C4-2B (cell line): ENCODE results near the gene SLCO3A1.

Source experiments
- H3K27ac ChIP-seq: fragments of 450-650 bp; 2 replicates; pipeline ENCODE4 v1.5.1; 2017
- CTCF ChIP-seq: fragments of 450-650 bp; conservative IDR thresholded peaks from 2 replicates; pipeline ENCODE4 v1.5.1; 2017; ENCODE audit warnings: mild to moderate bottlenecking
- ZFX ChIP-seq: fragments of 450-650 bp; IDR thresholded peaks from 2 replicates; pipeline ENCODE4 v1.6.1; 2017

SLCO3A1 gene

DNA sequence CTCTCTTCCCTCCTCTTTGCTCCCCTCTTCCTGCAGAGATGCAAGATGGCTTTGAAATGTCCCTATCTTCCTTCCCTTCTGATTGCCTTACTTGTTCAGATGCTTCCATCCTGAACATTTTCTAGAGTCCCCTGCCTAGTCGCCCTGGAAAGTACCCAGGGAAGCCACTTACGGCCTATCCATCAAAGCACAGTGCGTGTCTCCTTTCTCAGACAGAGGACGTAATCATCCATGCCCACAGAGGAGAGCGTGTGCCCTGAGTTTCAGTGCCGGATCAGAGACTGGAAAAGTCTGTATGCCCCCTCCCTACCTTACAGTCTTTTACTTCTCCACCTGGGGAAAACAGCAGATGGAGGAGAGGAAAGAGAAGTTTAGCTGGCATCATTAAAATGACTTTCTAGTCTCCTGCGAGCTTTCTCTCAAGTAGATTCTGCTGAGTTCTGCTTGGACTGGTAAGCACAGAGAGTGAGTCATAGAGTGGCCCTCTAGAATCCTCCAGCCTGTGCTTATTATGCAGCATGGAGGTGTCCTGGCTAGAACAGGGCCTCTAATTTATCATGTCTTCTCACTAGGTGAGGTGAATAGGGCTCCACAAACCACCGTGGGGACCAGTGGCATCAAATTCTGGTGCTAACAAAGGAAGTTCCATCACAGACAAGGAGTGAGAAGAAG, 114.6 kb downstream of the SLCO3A1 start:
- no peak overlapping the region for H3K27ac ChIP-seq
- TF ChIP-seq ZFX (no peak), CTCF (no peak)

GRCh38 chr15:91968610-91969009, 115.1 kb downstream of the SLCO3A1 start:
- TF ChIP-seq ZFX = no peak
- TF ChIP-seq CTCF = no peak; the same call in 1 of the 2 replicates
- no peak overlapping the region for H3K27ac ChIP-seq

GRCh38 chr15:91970142-91970541, 116.6 kb downstream of the SLCO3A1 start:
- no peak overlapping the region for H3K27ac ChIP-seq

DNA sequence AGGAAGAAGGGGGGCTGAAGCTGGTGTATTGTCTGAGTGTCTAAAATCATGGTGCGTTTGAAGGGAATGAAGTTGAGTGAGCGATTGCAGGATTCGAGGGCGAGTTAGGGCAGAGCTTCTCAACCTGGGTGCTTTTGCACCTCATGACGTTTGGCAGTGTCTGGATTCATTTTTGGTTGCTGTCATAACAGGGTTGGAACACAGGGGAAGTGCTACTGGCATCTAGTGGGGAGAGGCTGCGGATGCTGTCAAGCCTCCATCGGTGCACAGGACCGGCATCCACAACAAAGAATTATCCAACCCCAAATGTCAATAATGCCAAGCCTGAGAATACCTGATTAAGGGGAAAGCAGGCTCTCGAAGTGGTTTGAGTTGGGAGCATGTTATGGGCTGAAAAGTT, 120.0 kb downstream of the SLCO3A1 start:
- H3K27ac ChIP-seq = no peak overlapping the region
- TF ChIP-seq CTCF = no peak
- no peak for TF ChIP-seq ZFX

More at GRCh38 chr15:91970142-91970541, 116.6 kb downstream of the SLCO3A1 start:
- TF ChIP-seq ZFX (no peak), CTCF (no peak)

DNA sequence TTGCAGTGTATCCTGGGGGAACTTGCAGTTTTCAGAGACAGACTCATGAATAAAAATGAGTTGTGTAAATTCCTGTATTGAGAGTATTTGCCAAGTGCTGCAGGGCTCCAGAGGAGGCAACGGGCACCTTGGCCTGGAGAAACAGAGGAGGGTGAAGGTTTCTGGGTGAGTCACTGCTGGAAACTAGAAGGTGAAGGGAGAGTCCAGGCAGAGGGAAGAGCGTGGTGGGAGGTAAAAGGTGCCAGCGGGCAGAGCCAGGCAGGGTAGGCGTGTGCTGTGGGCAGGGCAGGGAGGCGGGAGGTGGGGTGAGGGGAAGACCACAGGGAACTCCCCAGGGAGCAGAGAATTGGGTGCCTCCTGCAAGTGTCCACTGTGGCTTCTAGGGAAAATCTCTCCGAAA, 120.8 kb downstream of the SLCO3A1 start:
- no peak for TF ChIP-seq ZFX
- no peak for TF ChIP-seq CTCF
- H3K27ac ChIP-seq = no peak overlapping the region

GRCh38 chr15:91975241-91975978, 121.9 kb downstream of the SLCO3A1 start:
- no peak overlapping the region for H3K27ac ChIP-seq
- no peak for TF ChIP-seq CTCF
- no peak for TF ChIP-seq ZFX

DNA sequence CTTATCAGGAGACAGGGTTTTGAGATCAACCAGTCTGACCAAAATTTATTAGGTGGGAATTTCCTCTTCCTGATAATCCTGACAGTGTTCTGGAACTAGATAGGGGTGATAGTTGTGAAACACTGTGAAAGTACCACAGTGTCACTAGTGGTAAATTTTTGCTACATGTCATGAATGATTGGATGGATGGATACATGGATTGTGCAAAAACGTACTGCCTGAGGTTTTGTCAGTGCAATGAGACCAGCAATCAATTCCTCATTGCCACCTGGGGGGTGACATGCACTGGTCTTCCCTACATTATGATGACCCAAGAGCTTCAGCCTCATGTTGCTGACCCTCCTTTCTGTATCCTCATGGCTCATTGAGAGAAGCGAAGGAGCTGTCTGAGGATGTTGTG, 123.5 kb downstream of the SLCO3A1 start:
- no peak for TF ChIP-seq ZFX
- no peak for TF ChIP-seq CTCF
- no peak overlapping the region for H3K27ac ChIP-seq
